C4-2B (cell line): ENCODE data around the gene GATAD2B.

Experiments
- ZFX ChIP-seq: fragments of 450-650 bp; IDR thresholded peaks from 2 replicates; pipeline ENCODE4 v1.6.1; 2017
- TF ChIP-seq, protein P1 (sequence below): fragments of 450-650 bp; conservative IDR thresholded peaks from 2 replicates; pipeline ENCODE4 v1.5.1; 2017; ENCODE audit warnings: mild to moderate bottlenecking

DNA sequence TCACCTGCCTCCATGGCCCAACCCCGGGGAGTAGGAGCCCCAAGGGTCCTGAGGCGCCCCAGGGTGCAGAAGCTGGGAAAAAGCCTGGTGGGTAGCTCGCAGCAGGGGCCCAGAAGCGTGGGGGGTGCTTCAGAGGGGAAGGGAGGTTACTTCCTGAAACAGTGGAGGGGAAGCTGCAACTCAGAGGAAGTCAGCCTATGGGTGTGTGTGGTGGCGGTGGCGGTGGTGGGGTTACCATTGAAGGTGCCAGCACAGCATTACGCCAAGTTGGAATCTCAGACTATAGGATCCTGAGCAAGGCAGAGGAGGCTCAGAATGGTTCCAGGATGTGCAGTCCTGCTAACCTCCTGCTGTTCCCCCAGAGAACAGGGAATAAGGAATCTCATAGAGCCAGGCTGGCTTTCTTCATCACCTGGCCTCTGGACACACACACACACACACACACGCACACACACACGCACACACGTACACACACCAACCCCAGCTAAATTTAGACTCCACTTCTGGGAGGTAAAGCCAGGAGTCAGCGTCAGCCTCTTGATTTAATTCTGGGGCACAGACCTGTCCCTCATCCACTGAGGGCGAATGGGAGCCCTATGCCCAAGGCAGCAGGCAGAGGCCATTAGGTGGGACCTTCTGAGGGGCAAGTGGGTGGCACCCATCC is 22.5 kb upstream of the GATAD2B start:
- TF ChIP-seq, protein P1, sequence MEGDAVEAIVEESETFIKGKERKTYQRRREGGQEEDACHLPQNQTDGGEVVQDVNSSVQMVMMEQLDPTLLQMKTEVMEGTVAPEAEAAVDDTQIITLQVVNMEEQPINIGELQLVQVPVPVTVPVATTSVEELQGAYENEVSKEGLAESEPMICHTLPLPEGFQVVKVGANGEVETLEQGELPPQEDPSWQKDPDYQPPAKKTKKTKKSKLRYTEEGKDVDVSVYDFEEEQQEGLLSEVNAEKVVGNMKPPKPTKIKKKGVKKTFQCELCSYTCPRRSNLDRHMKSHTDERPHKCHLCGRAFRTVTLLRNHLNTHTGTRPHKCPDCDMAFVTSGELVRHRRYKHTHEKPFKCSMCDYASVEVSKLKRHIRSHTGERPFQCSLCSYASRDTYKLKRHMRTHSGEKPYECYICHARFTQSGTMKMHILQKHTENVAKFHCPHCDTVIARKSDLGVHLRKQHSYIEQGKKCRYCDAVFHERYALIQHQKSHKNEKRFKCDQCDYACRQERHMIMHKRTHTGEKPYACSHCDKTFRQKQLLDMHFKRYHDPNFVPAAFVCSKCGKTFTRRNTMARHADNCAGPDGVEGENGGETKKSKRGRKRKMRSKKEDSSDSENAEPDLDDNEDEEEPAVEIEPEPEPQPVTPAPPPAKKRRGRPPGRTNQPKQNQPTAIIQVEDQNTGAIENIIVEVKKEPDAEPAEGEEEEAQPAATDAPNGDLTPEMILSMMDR: no peak
- no peak for TF ChIP-seq ZFX
